Stimulated activated CD8-positive, alpha-beta memory T cell treated with anti-CD3 and anti-CD28 coated beads, Interleukin-7, amount 100 ng/mL, for 1 hour (primary cell): Measurements from ENCODE around the gene ERO1A.

ENCODE experiments used
- DNase-seq, 2 donors: peaks; one replicate each; pipeline ENCODE4 v3.0.0-alpha.2; 2020; ENCODE audit warnings: low read depth in 2 of 2

ERO1A gene

DNA sequence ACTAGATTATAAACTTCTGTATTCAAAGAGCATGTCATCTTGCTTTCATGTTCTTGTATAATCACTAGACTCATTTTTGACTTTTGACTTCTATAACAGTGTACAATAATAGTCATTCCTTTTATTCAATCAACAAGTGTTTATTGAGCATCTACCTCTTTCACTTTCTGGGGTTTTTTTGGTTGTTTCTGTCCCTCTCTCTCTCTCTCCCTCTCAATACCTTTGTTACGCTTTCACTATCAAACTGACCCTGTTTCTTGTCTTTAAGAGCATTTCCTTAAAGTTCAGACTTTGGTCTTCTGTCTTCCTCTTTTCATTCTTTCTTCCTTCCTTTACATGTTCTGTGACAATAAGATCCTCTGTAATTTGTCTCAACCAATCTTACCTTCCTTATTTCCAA lies 93.2 kb downstream of the ERO1A start:
- DNase-seq, result no peak

DNA sequence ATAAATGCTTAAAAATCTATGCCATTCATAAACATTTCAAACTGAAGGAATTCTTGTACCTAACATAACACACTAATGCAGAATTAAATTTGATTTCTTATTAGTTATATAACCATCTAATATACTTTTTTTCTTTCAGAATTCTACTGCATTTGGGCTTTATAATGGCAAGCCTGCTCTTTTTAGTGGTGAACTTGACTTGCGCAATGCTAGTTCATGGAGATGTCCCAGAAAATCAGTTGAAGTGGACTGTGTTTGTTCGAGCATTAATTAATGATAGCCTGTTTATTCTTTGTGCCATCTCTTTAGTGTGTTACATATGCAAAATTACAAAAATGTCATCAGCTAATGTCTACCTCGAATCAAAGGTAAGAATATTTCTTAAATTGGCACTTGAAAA lies 95.4 kb downstream of the ERO1A start:
- no peak for DNase-seq

DNA sequence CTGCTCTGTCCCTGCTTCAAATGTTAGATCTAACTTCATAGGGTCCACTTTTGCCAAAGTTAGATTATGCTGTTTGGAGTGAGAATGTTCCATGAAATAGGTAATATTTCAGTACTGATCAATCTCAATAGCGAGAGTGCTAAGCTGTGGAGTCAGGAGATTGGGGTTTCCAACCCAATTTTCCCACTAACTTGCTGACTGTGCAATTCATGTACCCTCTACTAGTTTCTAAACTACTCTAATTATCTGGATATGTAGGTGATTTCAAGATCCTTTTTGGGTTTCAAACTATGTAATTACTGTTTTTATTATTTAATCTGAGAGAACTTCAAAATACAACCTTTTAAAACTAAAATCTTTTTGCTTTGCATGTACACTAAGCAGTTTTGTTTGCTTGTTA lies 96.8 kb downstream of the ERO1A start:
- DNase-seq, result no peak

DNA sequence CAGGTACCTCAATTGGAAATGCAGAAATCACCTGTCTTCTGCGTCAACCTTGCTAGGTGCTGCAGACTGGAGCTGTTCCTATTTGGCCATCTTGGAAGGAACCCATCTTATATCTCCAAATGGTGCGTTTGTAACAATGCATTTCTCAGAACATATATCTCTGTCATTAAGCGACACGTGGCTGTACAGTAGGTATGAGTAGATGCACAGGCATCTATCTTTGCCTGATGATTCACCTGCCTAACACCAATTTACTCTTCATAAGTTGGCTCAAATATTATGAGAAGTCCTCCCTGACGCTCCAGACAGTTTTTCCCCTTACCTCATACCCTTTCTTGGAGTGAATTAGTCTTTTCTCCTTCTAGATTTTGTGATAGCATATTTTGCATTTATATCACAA lies 98.5 kb downstream of the ERO1A start:
- no peak for DNase-seq

DNA sequence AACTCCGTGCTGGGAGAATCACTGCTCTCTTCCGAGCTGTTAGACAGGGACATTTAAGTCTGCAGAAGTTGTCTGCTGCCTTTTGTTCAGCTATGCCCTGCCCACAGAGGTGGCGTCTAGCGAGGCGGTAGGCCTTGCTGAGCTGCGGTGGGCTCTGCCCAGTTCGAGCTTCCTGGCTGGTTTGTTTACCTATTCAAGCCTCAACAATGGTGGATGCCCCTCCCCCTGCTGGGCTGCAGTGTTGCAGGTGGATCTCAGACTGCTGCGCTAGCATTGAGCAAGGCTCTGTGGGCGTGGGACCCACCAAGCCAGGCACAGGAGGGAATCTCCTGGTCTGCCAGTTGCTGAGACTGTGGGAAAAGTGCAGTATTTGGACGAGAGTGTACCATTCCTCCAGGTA lies 99.0 kb downstream of the ERO1A start:
- no peak for DNase-seq

DNA sequence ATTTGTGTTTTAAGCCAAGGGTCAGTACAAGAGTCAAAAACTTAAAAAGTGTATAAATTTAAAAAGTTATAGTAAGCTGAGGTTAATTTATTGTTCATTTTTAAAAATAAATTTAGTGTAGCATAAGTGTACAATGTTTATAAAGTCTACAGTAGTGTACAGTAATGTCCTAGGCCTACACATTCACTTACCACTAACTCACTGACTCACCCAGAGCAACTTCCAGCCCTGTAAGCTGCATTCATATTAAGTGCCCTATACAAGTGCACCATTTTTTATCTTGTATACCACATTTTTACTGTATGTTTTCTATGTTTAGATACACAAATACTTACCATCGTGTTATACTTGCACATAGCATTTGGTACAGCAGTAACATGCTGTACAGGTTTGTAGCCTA lies 105.0 kb downstream of the ERO1A start:
- no peak for DNase-seq
